ENCODE data around the gene KRTAP4-6. TPM values are rescaled to one million over a fixed set of nuclear protein-coding genes. Genes with fewer than 3 reads are reported as not detected.

The KRTAP4-6 gene
- total RNA-seq, 1 donor from 2014 or later = not detected

Other genes with a start within 250 kb of the KRTAP4-6 start
- gene KRT23, start 202.9 kb downstream of the KRTAP4-6 start, total RNA-seq = not detected in 2 replicates
- gene KRT39, start 173.6 kb downstream of the KRTAP4-6 start, total RNA-seq = not detected in 2 replicates
- not detected in 2 replicates for gene KRT40, start 156.2 kb downstream of the KRTAP4-6 start, total RNA-seq
- not detected in 2 replicates for gene KRTAP3-3, start 146.4 kb downstream of the KRTAP4-6 start, total RNA-seq
- gene KRTAP3-2, start 140.6 kb downstream of the KRTAP4-6 start, total RNA-seq = not detected in 2 replicates
- gene KRTAP3-1, start 131.4 kb downstream of the KRTAP4-6 start, total RNA-seq = not detected in 2 replicates
- gene KRTAP1-5, start 113.3 kb downstream of the KRTAP4-6 start, total RNA-seq = not detected in 2 replicates
- not detected in 2 replicates for gene KRTAP1-4, start 110.3 kb downstream of the KRTAP4-6 start, total RNA-seq
- gene KRTAP1-3, start 105.7 kb downstream of the KRTAP4-6 start, total RNA-seq = not detected in 2 replicates
- gene KRTAP1-1, start 99.1 kb downstream of the KRTAP4-6 start, total RNA-seq = not detected in 2 replicates
- gene KRTAP2-1, start 93.2 kb downstream of the KRTAP4-6 start, total RNA-seq = not detected in 2 replicates
- not detected in 2 replicates for gene KRTAP2-2, start 85.3 kb downstream of the KRTAP4-6 start, total RNA-seq
- not detected in 2 replicates for gene KRTAP2-3, start 80.4 kb downstream of the KRTAP4-6 start, total RNA-seq
- gene KRTAP2-4, start 74.7 kb downstream of the KRTAP4-6 start, total RNA-seq = not detected in 2 replicates
- gene KRTAP4-7, start 56.4 kb downstream of the KRTAP4-6 start, total RNA-seq = not detected in 2 replicates
- gene KRTAP4-8, start 42.4 kb downstream of the KRTAP4-6 start, total RNA-seq = not detected in 2 replicates
- not detected in 2 replicates for gene KRTAP4-16, start 38.3 kb downstream of the KRTAP4-6 start, total RNA-seq
- not detected in 2 replicates for gene KRTAP4-9, start 35.2 kb downstream of the KRTAP4-6 start, total RNA-seq
- gene KRTAP4-11, start 22.2 kb downstream of the KRTAP4-6 start, total RNA-seq = not detected in 2 replicates
- not detected in 2 replicates for gene KRTAP4-12, start 16.4 kb downstream of the KRTAP4-6 start, total RNA-seq
- gene KRTAP4-5, start 9.3 kb upstream of the KRTAP4-6 start, total RNA-seq = not detected in 2 replicates
- not detected in 2 replicates for gene KRTAP4-4, start 20.2 kb upstream of the KRTAP4-6 start, total RNA-seq
- not detected in 2 replicates for gene KRTAP4-3, start 27.7 kb upstream of the KRTAP4-6 start, total RNA-seq
- not detected in 2 replicates for gene KRTAP4-2, start 37.7 kb upstream of the KRTAP4-6 start, total RNA-seq
- not detected in 2 replicates for gene KRTAP4-1, start 44.4 kb upstream of the KRTAP4-6 start, total RNA-seq
- not detected in 2 replicates for gene KRTAP9-1, start 49.3 kb upstream of the KRTAP4-6 start, total RNA-seq
- not detected in 2 replicates for gene KRTAP9-2, start 86.1 kb upstream of the KRTAP4-6 start, total RNA-seq
- gene KRTAP9-3, start 91.9 kb upstream of the KRTAP4-6 start, total RNA-seq = not detected in 2 replicates
- gene KRTAP9-8, start 97.5 kb upstream of the KRTAP4-6 start, total RNA-seq = not detected in 2 replicates
- not detected in 2 replicates for gene KRTAP9-4, start 109.1 kb upstream of the KRTAP4-6 start, total RNA-seq
- gene KRTAP9-9, start 114.8 kb upstream of the KRTAP4-6 start, total RNA-seq = not detected in 2 replicates
- gene KRTAP9-6, start 124.8 kb upstream of the KRTAP4-6 start, total RNA-seq = not detected in 2 replicates
- not detected in 2 replicates for gene KRTAP9-7, start 135.2 kb upstream of the KRTAP4-6 start, total RNA-seq
- not detected in 2 replicates for gene KRTAP29-1, start 162.3 kb upstream of the KRTAP4-6 start, total RNA-seq
- gene KRTAP16-1, start 168.8 kb upstream of the KRTAP4-6 start, total RNA-seq = not detected in 2 replicates
- gene KRTAP17-1, start 175.2 kb upstream of the KRTAP4-6 start, total RNA-seq = not detected in 2 replicates
- gene KRT33A, start 210.3 kb upstream of the KRTAP4-6 start, total RNA-seq = not detected in 2 replicates
- gene KRT33B, start 229.3 kb upstream of the KRTAP4-6 start, total RNA-seq = not detected in 2 replicates
- gene KRT34, start 241.8 kb upstream of the KRTAP4-6 start, total RNA-seq = not detected in 2 replicates